Adipocyte (in vitro differentiated cells): ENCODE data around the gene TIMM13.

Source experiments
- DNase-seq: peaks from one replicate; pipeline ENCODE4 v3.0.0-alpha.2; 2015; ENCODE audit warnings: low read depth
- H3K27me3 ChIP-seq: replicated peaks from 2 replicates; pipeline ENCODE4 v1.7.0; 2013; ENCODE audit warnings: mild to moderate bottlenecking, low read length, moderate library complexity; ENCODE audit not compliant: control insufficient read depth, insufficient read depth
- H3K36me3 ChIP-seq: 2 replicates; pipeline ENCODE4 v1.7.0; 2013; ENCODE audit warnings: low read length, mild to moderate bottlenecking, moderate library complexity; ENCODE audit not compliant: control insufficient read depth, insufficient read depth, severe bottlenecking
- H3K4me1 ChIP-seq: 2 replicates; pipeline ENCODE4 v1.7.0; 2013; ENCODE audit warnings: mild to moderate bottlenecking, low read length, moderate library complexity; ENCODE audit not compliant: control insufficient read depth, insufficient read depth
- H3K4me3 ChIP-seq: 2 replicates; pipeline ENCODE4 v1.7.0; 2013; ENCODE audit warnings: mild to moderate bottlenecking, low read length, moderate library complexity
- H3K9ac ChIP-seq: 2 replicates; pipeline ENCODE4 v1.7.0; 2013; ENCODE audit warnings: mild to moderate bottlenecking, low read length, moderate library complexity
- H3K9me3 ChIP-seq: 2 replicates; pipeline ENCODE4 v1.7.0; 2013; ENCODE audit warnings: mild to moderate bottlenecking, low read length, moderate library complexity; ENCODE audit not compliant: control insufficient read depth

TIMM13 gene

DNA sequence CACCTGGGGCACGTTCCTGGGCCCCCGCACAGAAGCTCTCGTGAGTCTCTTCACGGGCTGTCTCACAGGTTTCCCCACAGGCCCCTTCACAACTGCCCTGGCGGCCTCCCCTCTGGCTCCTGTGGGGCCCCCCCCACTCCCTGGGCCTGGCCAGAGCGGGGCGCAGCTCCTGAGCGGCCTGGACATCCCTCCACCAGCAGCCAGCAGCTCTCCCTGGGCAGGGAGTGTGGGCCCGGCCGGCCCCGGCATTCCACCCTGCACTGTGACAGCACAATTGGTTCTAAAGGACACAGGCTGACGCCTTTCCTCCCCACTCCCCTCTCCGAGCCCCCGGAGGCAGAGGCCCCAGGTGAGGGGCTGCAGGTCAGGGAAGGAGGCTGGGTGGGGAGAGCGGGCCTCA lies 9.5 kb upstream of the TIMM13 start:
- H3K27me3 ChIP-seq, result no peaks in the 10 kb centered on the region
- peaks cover 30% of the 10 kb centered on the region for H3K36me3 ChIP-seq
- H3K4me1 ChIP-seq, result no peaks in the 10 kb centered on the region
- DNase-seq, result no peak
- H3K4me3 ChIP-seq, result no peak overlapping the region
- H3K9ac ChIP-seq, result no peak overlapping the region
- no peaks in the 10 kb centered on the region for H3K9me3 ChIP-seq

DNA sequence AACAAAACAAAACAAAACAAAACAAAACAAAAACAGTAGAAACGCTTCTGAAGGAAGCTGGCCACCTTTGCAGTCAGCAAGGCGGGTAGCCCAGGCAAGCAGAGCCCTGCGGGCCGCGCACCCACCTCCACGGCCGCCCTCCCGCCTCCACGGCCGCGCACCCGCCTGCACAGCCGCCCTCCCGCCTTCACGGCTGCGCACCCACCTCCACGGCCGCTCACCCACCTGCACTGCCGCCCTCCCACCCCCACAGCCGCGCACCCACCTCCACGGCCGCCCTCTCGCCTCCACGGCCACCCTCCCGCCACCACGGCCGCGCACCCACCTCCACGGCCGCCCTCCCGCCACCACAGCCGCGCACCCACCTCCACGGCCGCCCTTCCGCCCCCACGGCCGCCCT lies 9.0 kb upstream of the TIMM13 start:
- no peaks in the 10 kb centered on the region for H3K27me3 ChIP-seq
- no peak for DNase-seq
- peaks cover 31% of the 10 kb centered on the region for H3K36me3 ChIP-seq
- no peaks in the 10 kb centered on the region for H3K9me3 ChIP-seq
- H3K9ac ChIP-seq, result no peak overlapping the region
- no peak overlapping the region for H3K4me3 ChIP-seq
- no peaks in the 10 kb centered on the region for H3K4me1 ChIP-seq

DNA sequence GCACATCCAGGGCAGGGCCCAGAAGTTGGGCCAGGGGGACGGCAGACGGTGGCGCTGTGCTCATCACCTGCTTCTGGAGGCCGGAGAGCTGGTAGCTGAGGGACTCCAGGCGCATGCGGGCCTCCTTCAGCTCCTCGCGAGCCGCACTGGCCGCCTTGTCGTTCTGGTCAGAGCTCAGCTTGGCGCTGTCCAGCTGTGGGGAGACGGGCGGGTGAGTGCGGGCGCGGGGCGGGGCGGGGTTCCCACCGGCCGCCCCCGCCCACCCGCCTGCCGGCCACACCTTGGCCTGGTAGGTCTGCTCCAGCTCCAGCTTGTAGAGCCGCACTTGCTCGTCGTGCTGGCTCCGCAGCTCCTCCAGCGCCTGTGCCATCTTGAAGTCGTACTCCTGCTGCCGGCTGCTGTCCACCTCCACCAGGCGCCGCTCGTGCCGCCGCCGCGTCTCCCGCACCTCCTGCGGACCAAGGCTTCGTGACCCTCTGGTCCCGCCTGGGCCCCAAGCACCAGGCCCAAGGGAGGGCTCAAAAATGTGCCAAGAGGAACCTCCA lies 7.4 kb upstream of the TIMM13 start:
- no peak overlapping the region for H3K4me3 ChIP-seq
- no peak overlapping the region for H3K9ac ChIP-seq
- H3K36me3 ChIP-seq, result peaks cover 40% of the 10 kb centered on the region
- no peaks in the 10 kb centered on the region for H3K4me1 ChIP-seq
- H3K9me3 ChIP-seq, result no peaks in the 10 kb centered on the region
- no peaks in the 10 kb centered on the region for H3K27me3 ChIP-seq
- no peak for DNase-seq

DNA sequence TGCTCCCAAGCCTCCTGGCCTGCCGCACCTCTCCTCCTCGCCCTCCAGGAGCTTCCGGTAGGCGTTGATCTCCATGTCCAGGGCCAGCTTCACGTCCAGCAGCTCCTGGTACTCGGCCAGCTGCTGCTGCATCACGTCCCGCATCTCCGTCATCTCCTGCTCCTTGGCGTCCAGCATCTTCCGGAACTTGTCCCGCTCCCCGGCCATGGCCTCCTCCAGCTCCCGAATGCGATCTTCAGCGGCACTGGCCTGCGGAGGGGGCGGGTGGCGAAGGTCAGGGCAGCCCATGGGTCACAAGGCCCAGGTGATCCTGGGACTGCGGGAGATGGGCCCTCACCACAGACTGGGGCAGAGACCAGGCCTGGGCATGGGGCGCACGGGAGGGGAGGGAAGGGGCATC lies 6.9 kb upstream of the TIMM13 start:
- Histone ChIP-seq H3K4me1 (no peaks in the 10 kb centered on the region), H3K27me3 (no peaks in the 10 kb centered on the region), H3K4me3 (no peak overlapping the region), H3K9me3 (no peaks in the 10 kb centered on the region), H3K36me3 (peaks cover 42% of the 10 kb centered on the region), H3K9ac (no peak overlapping the region)
- no peak for DNase-seq

DNA sequence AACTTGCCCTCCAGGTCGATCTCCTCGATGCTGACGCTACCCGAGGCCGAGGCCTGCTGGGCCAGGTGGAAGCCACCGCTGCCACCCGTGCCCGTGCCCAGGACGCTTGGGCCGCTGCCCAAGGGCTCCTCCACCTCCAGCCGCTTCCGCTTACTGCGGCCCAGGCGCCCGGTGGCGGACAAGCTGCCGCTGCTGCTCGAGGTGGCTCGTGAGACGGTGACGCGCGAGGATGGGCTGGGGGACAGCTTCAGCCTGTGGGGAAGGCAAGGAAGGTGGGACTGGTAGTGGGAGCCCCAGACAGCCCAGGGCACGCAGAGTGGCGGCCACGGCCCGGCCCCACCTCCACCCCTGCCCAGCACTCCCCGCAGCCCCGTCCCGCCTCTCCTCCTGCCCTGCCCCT lies 6.5 kb upstream of the TIMM13 start:
- Histone ChIP-seq H3K9ac (no peak overlapping the region), H3K4me1 (peaks cover under 1% of the 10 kb centered on the region), H3K9me3 (no peaks in the 10 kb centered on the region), H3K4me3 (no peak overlapping the region), H3K36me3 (peaks cover 42% of the 10 kb centered on the region), H3K27me3 (no peaks in the 10 kb centered on the region)
- DNase-seq, result no peak

DNA sequence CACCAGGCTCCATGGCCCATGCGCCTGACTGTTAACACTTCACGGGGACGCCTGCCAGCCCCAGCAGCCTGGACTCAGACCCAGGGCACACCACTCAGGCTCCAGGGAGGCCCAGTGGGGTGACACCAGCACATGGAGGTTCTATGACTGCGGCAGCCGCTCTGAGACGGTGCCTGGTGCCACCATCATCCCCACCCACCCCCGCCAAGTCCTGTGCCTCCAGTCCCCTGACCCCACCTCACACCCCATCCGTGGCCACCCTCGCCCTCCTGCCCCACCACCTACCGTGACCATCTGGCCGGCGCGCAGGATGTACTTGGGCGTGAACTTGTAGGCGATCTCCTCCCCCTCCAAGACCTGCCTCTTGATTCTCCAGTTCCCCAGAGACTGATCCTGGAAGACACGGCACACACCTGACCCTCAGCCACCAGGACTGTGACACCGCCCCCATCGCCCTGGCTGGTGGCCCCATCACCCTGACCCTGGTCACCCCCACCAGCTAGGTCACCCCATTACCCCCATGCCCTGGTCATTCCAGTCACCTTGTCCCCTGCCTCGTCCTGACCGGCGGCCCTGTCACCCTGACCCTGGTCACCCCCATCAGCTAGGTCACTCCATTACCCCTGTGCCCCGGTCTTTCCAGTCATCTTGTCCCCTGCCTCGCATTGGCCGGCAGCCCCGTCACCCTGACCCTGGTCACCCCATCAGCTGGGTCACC lies 4.9 kb upstream of the TIMM13 start:
- H3K4me1 ChIP-seq, result peaks cover 9% of the 10 kb centered on the region
- H3K4me3 ChIP-seq, result no peak overlapping the region
- no peak overlapping the region for H3K9ac ChIP-seq
- DNase-seq, result no peak
- no peaks in the 10 kb centered on the region for H3K9me3 ChIP-seq
- H3K36me3 ChIP-seq, result peaks cover 33% of the 10 kb centered on the region
- H3K27me3 ChIP-seq, result no peaks in the 10 kb centered on the region

DNA sequence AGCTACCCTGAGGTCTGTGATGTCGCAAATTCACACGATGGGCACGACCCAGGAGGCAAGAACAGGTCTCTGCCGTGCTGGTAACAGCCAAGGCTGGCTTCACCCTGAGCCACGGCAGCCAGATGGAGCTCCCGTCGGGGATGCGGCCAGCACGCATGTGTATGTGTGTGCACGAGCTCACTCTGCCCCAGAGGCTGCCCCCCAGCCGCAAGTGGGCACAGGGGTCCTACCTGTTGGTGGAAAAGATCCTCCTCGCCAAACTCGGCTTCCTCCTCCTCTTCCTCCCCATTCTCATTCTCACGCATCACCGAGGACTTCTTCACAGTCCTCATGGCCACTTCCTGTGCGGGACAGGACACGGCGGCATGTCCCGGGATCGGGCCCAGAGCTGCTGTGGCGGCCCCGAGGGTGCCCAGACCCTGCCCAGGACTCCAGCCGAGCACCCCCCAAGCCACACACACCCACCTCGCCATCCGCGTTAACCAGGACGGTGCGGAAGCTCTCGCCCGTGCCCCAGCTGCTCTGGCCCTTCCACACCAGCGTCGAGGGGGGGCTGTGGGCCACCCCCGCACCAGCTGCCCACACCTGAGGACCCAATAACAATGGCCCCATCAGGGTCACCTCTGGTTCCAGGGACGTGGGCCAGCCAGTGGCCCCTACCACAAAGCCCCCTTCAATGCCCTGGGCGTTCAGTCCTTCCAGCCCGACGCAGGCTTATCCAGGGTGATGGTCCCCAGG lies 4.1 kb upstream of the TIMM13 start:
- peaks cover 29% of the 10 kb centered on the region for H3K36me3 ChIP-seq
- no peak for DNase-seq

DNA sequence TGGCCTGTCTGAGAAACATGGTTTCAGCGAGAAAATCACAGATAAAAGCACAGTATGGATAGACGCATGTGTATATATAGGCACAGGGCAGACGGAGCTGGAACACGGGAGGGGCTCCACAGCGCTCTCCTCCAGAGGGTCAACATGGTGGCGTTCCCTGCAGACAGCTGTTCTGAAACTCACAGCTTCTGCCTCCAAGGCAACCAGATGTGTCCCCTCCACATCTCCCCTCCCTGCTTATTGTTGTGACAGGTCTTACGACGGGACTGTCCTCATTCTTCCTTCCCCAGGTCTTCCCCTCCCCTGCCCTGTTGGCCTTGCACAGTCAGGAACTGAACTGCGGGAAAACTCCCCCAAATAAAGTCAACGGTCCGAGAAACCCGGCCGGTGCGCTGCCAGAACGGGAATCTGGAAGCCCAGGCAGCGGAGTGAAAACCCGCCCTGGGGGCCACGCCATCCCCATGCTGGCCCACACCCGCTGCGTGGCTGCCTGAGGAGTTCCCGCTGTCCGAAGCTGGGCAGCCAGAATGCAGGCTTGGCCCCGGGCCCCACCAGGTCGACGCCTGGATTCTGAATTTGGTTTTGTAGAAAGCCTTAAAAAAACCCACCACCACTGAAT lies 2.6 kb upstream of the TIMM13 start:
- H3K27me3 ChIP-seq, result no peaks in the 10 kb centered on the region
- DNase-seq, result no peak
- H3K4me1 ChIP-seq, result peaks cover 24% of the 10 kb centered on the region
- peaks cover 29% of the 10 kb centered on the region for H3K36me3 ChIP-seq
- H3K9ac ChIP-seq, result no peak overlapping the region
- H3K9me3 ChIP-seq, result no peaks in the 10 kb centered on the region
- no peak overlapping the region for H3K4me3 ChIP-seq

More for the DNA sequence above, 4.1 kb upstream of the TIMM13 start:
- Histone ChIP-seq H3K4me1 (peaks cover 12% of the 10 kb centered on the region), H3K9ac (no peak overlapping the region), H3K4me3 (no peak overlapping the region), H3K27me3 (no peaks in the 10 kb centered on the region), H3K9me3 (no peaks in the 10 kb centered on the region)

DNA sequence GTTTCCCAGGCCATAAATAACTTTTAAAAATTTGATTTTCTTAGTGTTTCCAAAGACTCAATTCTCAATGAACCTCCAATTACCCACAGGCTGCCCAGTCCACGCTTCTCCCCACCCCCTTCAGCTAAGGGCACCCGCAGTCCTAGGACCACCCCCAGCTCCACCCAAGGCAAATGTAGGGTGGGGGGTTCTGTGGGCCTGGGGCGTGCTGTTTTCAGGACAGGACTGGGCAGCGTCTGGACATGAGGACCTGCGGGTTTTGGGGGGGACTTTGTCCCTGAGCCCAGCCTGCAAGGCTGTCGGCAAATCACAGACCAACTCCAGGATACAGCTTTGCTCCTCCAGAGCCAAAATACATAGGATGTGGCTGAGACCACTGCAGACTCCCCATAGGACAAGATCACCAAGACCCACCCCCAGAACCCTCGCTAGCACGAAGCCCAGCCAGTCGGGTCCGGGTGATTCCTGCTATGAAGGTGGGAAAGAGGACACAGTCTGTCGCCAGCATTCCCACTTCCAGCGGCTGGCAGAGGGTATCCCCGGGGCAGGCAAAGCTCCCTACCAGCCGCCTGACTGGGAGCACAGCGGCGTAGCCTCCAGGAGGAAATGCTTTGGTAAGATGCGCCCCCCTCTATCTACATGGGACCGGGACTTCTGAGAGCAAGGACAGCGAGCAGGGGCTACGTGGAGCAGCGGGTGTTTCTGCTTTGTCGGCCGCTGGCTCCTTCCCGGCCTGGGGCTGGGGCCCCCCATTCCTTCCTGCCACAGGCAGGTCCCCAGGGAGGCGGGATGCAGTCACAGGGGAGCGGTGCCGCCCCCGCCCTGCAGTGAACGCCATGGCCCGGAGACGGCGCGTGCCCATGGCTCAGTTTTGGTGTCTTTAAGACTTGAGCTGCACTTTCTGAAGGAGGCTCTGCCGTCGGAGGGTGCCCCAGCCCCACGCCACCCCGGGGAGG lies 1.6 kb upstream of the TIMM13 start:
- Histone ChIP-seq H3K36me3 (peaks cover 23% of the 10 kb centered on the region), H3K9ac (peak overlapping the region; percentile 99)
- DNase-seq, result no peak

DNA sequence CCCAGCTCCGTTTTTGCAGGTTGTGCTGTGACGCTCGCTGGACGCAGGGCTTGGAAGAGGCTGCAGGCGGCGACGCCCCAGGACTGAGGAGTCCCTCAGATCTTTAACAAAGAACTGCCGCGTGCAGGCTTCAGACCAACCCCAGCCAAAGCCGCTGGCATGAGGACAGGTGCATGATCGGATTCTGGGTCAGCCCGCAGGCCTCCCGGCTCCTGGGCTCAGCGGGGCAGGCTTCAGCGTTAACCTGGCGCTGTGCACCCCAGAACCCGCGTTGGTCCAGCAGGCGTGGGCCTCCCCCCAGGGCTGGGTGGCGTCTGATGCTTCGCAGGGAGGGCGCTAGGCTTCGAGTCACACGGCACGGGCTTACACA lies 920 bp upstream of the TIMM13 start:
- H3K4me1 ChIP-seq, result peaks cover 24% of the 10 kb centered on the region
- peak overlapping the region; percentile 99 for H3K9ac ChIP-seq
- DNase-seq, result no peak
- H3K27me3 ChIP-seq, result no peaks in the 10 kb centered on the region
- H3K4me3 ChIP-seq, result peak overlapping the region; percentile 97
- peaks cover 23% of the 10 kb centered on the region for H3K36me3 ChIP-seq
- H3K9me3 ChIP-seq, result no peaks in the 10 kb centered on the region

More for the DNA sequence above, 1.6 kb upstream of the TIMM13 start:
- Histone ChIP-seq H3K27me3 (no peaks in the 10 kb centered on the region), H3K9me3 (no peaks in the 10 kb centered on the region), H3K4me3 (peak overlapping the region; percentile 97), H3K4me1 (peaks cover 24% of the 10 kb centered on the region)
